HepG2 (cell line): ENCODE results near the gene L2HGDH. TPM values are rescaled to one million over a fixed set of nuclear protein-coding genes. Genes with fewer than 3 reads are reported as not detected.

Experiments used
- EZH2 ChIP-seq: conservative IDR thresholded peaks from 2 replicates; pipeline ENCODE4 v1.6.1; 2012; ENCODE audit warnings: mild to moderate bottlenecking, low read depth, low read length, moderate library complexity
- POLR2G ChIP-seq: fragments of 200-400 bp; formaldehyde crosslinking; IDR thresholded peaks from 2 replicates; pipeline ENCODE4 v1.6.1; 2018; ENCODE audit warnings: mild to moderate bottlenecking, low read depth, low read length, moderate library complexity
- SMARCC2 ChIP-seq: fragments of 450-650 bp; IDR thresholded peaks from 2 replicates; pipeline ENCODE4 v1.6.1; 2017; ENCODE audit warnings: antibody characterized with exemption, mild to moderate bottlenecking
- TOE1 ChIP-seq: sonication (generic); formaldehyde crosslinking; IDR thresholded peaks from 2 replicates; pipeline ENCODE4 v1.4.0; 2020; ENCODE audit warnings: mild to moderate bottlenecking, missing genetic modification reagents
- YEATS4 ChIP-seq: sonication (generic); formaldehyde crosslinking; IDR thresholded peaks from 2 replicates; pipeline ENCODE4 v1.4.0; 2020; ENCODE audit warnings: missing genetic modification reagents, borderline replicate concordance
- ZNF496 ChIP-seq: sonication (generic); formaldehyde crosslinking; IDR thresholded peaks from 2 replicates; pipeline ENCODE4 v1.8.1; 2023; ENCODE audit warnings: mild to moderate bottlenecking, moderate library complexity, missing genetic modification reagents; ENCODE audit not compliant: insufficient replicate concordance
- polyA plus RNA-seq, 8 experiments: library from polyadenylated mRNA; depleted of rRNA in 3 of 8; stranded (reverse) in 7 of 8; unstranded in 1 of 8; fragments of >200 nt; fragmentation: Illumina TruSeq in 4 of 8; extraction: Trizol in 4 of 8; gene quantifications; 2 replicates each; pipeline versions ENCODE4 v1.2.1 to v1.2.3, GENCODE V29; 2011 to 2016; ENCODE audit warnings: low read depth in 4 of 8, missing spikeins in 1 of 8, mixed read lengths in 1 of 8; ENCODE audit not compliant: insufficient read depth in 1 of 8
- total RNA-seq, 5 experiments: library from RNA; depleted of rRNA; stranded (reverse); fragments of >200 nt; fragmentation: Illumina TruSeq; extraction: Trizol; gene quantifications; 2 replicates each; pipeline ENCODE4 v1.2.3, GENCODE V29; 2016; ENCODE audit warnings: low read depth in 1 of 5
- TF ChIP-seq, protein P1 (sequence below): sonication (generic); formaldehyde crosslinking; IDR thresholded peaks from 2 replicates; pipeline ENCODE4 v1.5.0; 2020; ENCODE audit warnings: mild to moderate bottlenecking, missing genetic modification reagents, borderline replicate concordance
- TF ChIP-seq, protein P2 (sequence below): sonication (generic); formaldehyde crosslinking; IDR thresholded peaks from 2 replicates; pipeline ENCODE4 v1.4.0; 2020; ENCODE audit warnings: mild to moderate bottlenecking, missing genetic modification reagents
- TF ChIP-seq, protein P3 (sequence below): sonication (generic); formaldehyde crosslinking; IDR thresholded peaks from 2 replicates; pipeline ENCODE4 v1.9.0; 2022; ENCODE audit warnings: missing genetic modification reagents, mild to moderate bottlenecking, borderline replicate concordance
- TF ChIP-seq, protein P4 (sequence below): sonication (generic); formaldehyde crosslinking; IDR thresholded peaks from 2 replicates; pipeline ENCODE4 v1.5.0; 2020; ENCODE audit warnings: missing genetic modification reagents, mild to moderate bottlenecking, borderline replicate concordance
- TF ChIP-seq, protein P5 (sequence below): IDR thresholded peaks from 2 replicates; pipeline ENCODE4 v1.6.1; 2016; ENCODE audit warnings: low read depth, borderline replicate concordance
- TF ChIP-seq, protein P6 (sequence below): sonication (generic); formaldehyde crosslinking; IDR thresholded peaks from 2 replicates; pipeline ENCODE4 v1.5.0; 2020; ENCODE audit warnings: missing genetic modification reagents

The L2HGDH gene
- total and polyA plus RNA-seq, 2 of the 13 experiments (the other 11 are each of a cell fraction or from before 2014, with no cell fraction given): 3.3 to 5.0 TPM

DNA sequence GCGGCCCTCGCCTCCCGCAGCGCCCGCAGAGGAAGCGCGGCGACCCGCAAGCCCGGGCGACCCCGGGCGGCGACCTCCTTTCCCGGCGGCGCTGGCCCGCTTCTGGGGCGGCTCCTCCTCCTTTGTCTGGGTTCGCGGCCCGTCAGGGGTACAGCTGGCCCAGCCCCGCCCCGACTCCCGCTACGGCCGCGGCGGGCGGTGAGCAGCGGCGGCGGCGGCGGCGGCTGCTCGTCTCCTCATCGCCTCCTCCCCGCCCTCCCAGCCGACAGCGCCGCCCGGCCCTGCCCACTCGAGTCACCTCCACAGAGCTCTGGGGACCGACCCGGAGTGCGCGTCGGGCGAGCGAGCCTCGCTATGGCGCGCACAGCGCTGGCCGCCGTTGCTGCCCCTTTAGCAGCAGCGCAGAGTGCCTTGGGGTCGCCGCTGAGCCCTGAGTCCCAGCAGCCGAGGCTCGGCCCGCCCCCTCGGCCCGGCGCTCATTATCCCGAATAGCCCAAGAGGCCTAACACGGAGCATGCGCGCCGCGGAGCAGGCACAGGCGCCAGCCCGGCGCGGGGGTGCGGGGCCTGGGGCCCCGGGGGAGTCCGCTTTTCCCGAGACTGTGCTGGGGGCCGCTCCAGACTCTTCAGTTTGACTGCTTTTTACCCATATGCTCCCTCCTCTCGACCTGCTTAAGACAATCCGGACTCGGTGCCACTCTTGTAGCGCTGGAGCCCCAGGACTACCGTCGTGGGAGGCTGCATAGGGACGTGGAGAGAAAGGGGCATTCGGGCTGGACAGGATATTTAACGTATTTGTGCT is 80.4 kb downstream of the L2HGDH start, which contains the start of gene SOS2 (continued):
- TF ChIP-seq ZNF496 (CRISPR knock-in tag) (no peak), YEATS4 (peak; percentile 76; the same call in 1 of the 2 replicates), SMARCC2 (no peak), TOE1 (CRISPR knock-in tag) (no peak), EZH2 (no peak), POLR2G (peak; percentile 92)
- TF ChIP-seq, protein P1, sequence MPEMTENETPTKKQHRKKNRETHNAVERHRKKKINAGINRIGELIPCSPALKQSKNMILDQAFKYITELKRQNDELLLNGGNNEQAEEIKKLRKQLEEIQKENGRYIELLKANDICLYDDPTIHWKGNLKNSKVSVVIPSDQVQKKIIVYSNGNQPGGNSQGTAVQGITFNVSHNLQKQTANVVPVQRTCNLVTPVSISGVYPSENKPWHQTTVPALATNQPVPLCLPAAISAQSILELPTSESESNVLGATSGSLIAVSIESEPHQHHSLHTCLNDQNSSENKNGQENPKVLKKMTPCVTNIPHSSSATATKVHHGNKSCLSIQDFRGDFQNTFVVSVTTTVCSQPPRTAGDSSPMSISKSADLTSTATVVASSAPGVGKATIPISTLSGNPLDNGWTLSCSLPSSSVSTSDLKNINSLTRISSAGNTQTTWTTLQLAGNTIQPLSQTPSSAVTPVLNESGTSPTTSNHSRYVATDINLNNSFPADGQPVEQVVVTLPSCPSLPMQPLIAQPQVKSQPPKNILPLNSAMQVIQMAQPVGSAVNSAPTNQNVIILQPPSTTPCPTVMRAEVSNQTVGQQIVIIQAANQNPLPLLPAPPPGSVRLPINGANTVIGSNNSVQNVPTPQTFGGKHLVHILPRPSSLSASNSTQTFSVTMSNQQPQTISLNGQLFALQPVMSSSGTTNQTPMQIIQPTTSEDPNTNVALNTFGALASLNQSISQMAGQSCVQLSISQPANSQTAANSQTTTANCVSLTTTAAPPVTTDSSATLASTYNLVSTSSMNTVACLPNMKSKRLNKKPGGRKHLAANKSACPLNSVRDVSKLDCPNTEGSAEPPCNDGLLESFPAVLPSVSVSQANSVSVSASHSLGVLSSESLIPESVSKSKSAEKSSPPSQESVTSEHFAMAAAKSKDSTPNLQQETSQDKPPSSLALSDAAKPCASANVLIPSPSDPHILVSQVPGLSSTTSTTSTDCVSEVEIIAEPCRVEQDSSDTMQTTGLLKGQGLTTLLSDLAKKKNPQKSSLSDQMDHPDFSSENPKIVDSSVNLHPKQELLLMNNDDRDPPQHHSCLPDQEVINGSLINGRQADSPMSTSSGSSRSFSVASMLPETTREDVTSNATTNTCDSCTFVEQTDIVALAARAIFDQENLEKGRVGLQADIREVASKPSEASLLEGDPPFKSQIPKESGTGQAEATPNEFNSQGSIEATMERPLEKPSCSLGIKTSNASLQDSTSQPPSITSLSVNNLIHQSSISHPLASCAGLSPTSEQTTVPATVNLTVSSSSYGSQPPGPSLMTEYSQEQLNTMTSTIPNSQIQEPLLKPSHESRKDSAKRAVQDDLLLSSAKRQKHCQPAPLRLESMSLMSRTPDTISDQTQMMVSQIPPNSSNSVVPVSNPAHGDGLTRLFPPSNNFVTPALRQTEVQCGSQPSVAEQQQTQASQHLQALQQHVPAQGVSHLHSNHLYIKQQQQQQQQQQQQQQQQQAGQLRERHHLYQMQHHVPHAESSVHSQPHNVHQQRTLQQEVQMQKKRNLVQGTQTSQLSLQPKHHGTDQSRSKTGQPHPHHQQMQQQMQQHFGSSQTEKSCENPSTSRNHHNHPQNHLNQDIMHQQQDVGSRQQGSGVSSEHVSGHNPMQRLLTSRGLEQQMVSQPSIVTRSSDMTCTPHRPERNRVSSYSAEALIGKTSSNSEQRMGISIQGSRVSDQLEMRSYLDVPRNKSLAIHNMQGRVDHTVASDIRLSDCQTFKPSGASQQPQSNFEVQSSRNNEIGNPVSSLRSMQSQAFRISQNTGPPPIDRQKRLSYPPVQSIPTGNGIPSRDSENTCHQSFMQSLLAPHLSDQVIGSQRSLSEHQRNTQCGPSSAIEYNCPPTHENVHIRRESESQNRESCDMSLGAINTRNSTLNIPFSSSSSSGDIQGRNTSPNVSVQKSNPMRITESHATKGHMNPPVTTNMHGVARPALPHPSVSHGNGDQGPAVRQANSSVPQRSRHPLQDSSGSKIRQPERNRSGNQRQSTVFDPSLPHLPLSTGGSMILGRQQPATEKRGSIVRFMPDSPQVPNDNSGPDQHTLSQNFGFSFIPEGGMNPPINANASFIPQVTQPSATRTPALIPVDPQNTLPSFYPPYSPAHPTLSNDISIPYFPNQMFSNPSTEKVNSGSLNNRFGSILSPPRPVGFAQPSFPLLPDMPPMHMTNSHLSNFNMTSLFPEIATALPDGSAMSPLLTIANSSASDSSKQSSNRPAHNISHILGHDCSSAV (CRISPR knock-in tag): no peak
- TF ChIP-seq, protein P2, sequence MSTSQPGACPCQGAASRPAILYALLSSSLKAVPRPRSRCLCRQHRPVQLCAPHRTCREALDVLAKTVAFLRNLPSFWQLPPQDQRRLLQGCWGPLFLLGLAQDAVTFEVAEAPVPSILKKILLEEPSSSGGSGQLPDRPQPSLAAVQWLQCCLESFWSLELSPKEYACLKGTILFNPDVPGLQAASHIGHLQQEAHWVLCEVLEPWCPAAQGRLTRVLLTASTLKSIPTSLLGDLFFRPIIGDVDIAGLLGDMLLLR (CRISPR knock-in tag): peak; percentile 91
- TF ChIP-seq, protein P3, sequence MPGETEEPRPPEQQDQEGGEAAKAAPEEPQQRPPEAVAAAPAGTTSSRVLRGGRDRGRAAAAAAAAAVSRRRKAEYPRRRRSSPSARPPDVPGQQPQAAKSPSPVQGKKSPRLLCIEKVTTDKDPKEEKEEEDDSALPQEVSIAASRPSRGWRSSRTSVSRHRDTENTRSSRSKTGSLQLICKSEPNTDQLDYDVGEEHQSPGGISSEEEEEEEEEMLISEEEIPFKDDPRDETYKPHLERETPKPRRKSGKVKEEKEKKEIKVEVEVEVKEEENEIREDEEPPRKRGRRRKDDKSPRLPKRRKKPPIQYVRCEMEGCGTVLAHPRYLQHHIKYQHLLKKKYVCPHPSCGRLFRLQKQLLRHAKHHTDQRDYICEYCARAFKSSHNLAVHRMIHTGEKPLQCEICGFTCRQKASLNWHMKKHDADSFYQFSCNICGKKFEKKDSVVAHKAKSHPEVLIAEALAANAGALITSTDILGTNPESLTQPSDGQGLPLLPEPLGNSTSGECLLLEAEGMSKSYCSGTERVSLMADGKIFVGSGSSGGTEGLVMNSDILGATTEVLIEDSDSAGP (CRISPR knock-in tag): peak; percentile 79; the same call in 1 of the 2 replicates
- TF ChIP-seq, protein P4, sequence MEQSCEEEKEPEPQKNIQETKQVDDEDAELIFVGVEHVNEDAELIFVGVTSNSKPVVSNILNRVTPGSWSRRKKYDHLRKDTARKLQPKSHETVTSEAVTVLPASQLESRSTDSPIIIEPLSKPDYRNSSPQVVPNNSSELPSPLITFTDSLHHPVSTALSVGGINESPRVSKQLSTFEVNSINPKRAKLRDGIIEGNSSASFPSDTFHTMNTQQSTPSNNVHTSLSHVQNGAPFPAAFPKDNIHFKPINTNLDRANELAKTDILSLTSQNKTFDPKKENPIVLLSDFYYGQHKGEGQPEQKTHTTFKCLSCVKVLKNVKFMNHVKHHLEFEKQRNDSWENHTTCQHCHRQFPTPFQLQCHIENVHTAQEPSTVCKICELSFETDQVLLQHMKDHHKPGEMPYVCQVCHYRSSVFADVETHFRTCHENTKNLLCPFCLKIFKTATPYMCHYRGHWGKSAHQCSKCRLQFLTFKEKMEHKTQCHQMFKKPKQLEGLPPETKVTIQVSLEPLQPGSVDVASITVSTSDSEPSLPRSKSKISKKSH (CRISPR knock-in tag): no peak
- TF ChIP-seq, protein P5, sequence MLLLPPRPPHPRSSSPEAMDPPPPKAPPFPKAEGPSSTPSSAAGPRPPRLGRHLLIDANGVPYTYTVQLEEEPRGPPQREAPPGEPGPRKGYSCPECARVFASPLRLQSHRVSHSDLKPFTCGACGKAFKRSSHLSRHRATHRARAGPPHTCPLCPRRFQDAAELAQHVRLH (CRISPR knock-in tag): peak; percentile 61; the same call in 1 of the 2 replicates
- TF ChIP-seq, protein P6, sequence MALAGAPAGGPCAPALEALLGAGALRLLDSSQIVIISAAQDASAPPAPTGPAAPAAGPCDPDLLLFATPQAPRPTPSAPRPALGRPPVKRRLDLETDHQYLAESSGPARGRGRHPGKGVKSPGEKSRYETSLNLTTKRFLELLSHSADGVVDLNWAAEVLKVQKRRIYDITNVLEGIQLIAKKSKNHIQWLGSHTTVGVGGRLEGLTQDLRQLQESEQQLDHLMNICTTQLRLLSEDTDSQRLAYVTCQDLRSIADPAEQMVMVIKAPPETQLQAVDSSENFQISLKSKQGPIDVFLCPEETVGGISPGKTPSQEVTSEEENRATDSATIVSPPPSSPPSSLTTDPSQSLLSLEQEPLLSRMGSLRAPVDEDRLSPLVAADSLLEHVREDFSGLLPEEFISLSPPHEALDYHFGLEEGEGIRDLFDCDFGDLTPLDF: no peak
